Neural cell (in vitro differentiated cells): Measurements from ENCODE around the gene XYLT2.

Experiments
- CTCF ChIP-seq: fragments of 450-650 bp; IDR thresholded peaks from 2 replicates; pipeline ENCODE4 v1.5.1; 2014; ENCODE audit warnings: antibody characterized with exemption, mild to moderate bottlenecking, moderate library complexity; ENCODE audit not compliant: poor library complexity, severe bottlenecking
- EP300 ChIP-seq: fragments of 450-650 bp; conservative IDR thresholded peaks from 2 replicates; pipeline ENCODE4 v1.6.1; 2014; ENCODE audit warnings: antibody characterized with exemption, mild to moderate bottlenecking, moderate library complexity; ENCODE audit not compliant: poor library complexity, severe bottlenecking
- EZH2 ChIP-seq: fragments of 200-600, 300-800 bp; shearing (Covaris generic), sonication (generic); IDR thresholded peaks from 2 replicates; pipeline ENCODE4 v1.6.1; 2014; ENCODE audit warnings: antibody characterized with exemption, low read length, borderline replicate concordance, mild to moderate bottlenecking; ENCODE audit not compliant: insufficient read depth, poor library complexity, severe bottlenecking
- POLR2AphosphoS5 ChIP-seq: IDR thresholded peaks from 2 replicates; pipeline ENCODE4 v1.6.1; 2012
- RAD21 ChIP-seq: fragments of 450-650 bp; conservative IDR thresholded peaks from 2 replicates; pipeline ENCODE4 v1.6.1; 2014; ENCODE audit warnings: antibody characterized with exemption, mild to moderate bottlenecking, moderate library complexity
- REST ChIP-seq: IDR thresholded peaks from 2 replicates; pipeline ENCODE4 v1.6.1; 2012; ENCODE audit warnings: borderline replicate concordance

GRCh38 chr17:50373705-50374104 lies 27.8 kb downstream of the XYLT2 start:
- TF ChIP-seq CTCF (no peak), EP300 (no peak), EZH2 (no peak), REST (no peak), RAD21 (no peak), POLR2AphosphoS5 (no peak)
